ENCODE data around the gene MYO3B. TPM values are rescaled to one million over a fixed set of nuclear protein-coding genes. Genes with fewer than 3 reads are reported as not detected.

MYO3B gene
- total and polyA plus RNA-seq, 2 of the 8 experiments (the other 6 are each of a cell fraction or from before 2014, with no cell fraction given): 0.17 to 0.19 TPM

- TF ChIP-seq CHD7 (IDR thresholded peaks at IDR 0.05; ENCODE audit: insufficient replicate concordance, low read length) (no peak), CBX5 (IDR thresholded peaks at IDR 0.05; ENCODE audit: low read depth, low read length) (no peak), SRF (IDR thresholded peaks at IDR 0.05; ENCODE audit: low read depth, low read length) (no peak)
Measured at GRCh38 chr2:170371231-170371998, 193.5 kb downstream of the MYO3B start (continued).
